Tibial nerve (tissue), 3 donors: ENCODE data around the gene SHANK3.

Source experiments
- CTCF ChIP-seq, 5 experiments: fragments of 200-600 bp in 3 of 5; fragments of 450-650 bp in 2 of 5; sonication (generic) in 3 of 5; IDR thresholded peaks; one replicate each; pipeline ENCODE4 v1.5.1; 2016 to 2019; ENCODE audit warnings: antibody characterized with exemption in 5 of 5, mild to moderate bottlenecking in 3 of 5, moderate library complexity in 2 of 5
- POLR2A ChIP-seq, 2 donors: fragments of 450-650 bp; IDR thresholded peaks; one replicate each; pipeline ENCODE4 v1.6.1; 2017; ENCODE audit warnings: antibody characterized with exemption in 2 of 2, mild to moderate bottlenecking in 2 of 2, moderate library complexity in 2 of 2

GRCh38 chr22:50715250-50715649 is 42.6 kb downstream of the SHANK3 start:
- TF ChIP-seq POLR2A (IDR thresholded peaks at IDR 0.05) (no peak), CTCF (IDR thresholded peaks at IDR 0.05) (no peak)
